K562 (cell line): Measurements from ENCODE around the gene RABIF. TPM values are rescaled to one million over a fixed set of nuclear protein-coding genes. Genes with fewer than 3 reads are reported as not detected.

Source experiments
- BCOR ChIP-seq: fragments of 450-650 bp; IDR thresholded peaks from 2 replicates; pipeline ENCODE4 v1.6.1; 2016
- CHD4 ChIP-seq: fragments of 200-600 bp; sonication (generic); IDR thresholded peaks from 3 replicates; pipeline ENCODE4 v1.6.1; 2012; ENCODE audit warnings: low read depth, mild to moderate bottlenecking, mixed read lengths, low read length, inconsistent platforms; ENCODE audit not compliant: insufficient read depth, insufficient replicate concordance, poor library complexity, severe bottlenecking
- FOXJ3 ChIP-seq: sonication (generic); formaldehyde crosslinking; IDR thresholded peaks from 2 replicates; pipeline ENCODE4 v1.4.0; 2020; ENCODE audit warnings: mild to moderate bottlenecking, missing genetic modification reagents
- IRF2 ChIP-seq: sonication (generic); formaldehyde crosslinking; IDR thresholded peaks from 2 replicates; pipeline ENCODE4 v1.8.1; 2022; ENCODE audit warnings: mild to moderate bottlenecking, missing genetic modification reagents
- LCOR ChIP-seq: sonication (generic); formaldehyde crosslinking; IDR thresholded peaks from 2 replicates; pipeline ENCODE4 v1.8.0; 2022; ENCODE audit warnings: mild to moderate bottlenecking, missing genetic modification reagents
- MCM3 ChIP-seq: fragments of 450-650 bp; IDR thresholded peaks from 2 replicates; pipeline ENCODE4 v1.6.1; 2016
- RBFOX2 ChIP-seq: fragments of 200-400 bp; formaldehyde crosslinking; IDR thresholded peaks from 2 replicates; pipeline ENCODE4 v1.6.1; 2017; ENCODE audit warnings: low read depth, mild to moderate bottlenecking, low read length, moderate library complexity
- RFX7 ChIP-seq: fragments of 250-450 bp; sonication (Bioruptor Pico); IDR thresholded peaks from 2 replicates; pipeline ENCODE4 v1.5.1; 2021; ENCODE audit warnings: mild to moderate bottlenecking
- U2AF1 ChIP-seq: fragments of 200-400 bp; formaldehyde crosslinking; optimal IDR thresholded peaks from 2 replicates; pipeline ENCODE3; 2017; ENCODE audit warnings: mild to moderate bottlenecking, low read depth, low read length, moderate library complexity
- ZKSCAN1 ChIP-seq: fragments of 150-350 bp; IDR thresholded peaks from 2 replicates; pipeline ENCODE4 v1.6.1; 2016; ENCODE audit warnings: low read depth, low read length
- ZNF239 ChIP-seq: fragments of 250-450 bp; sonication (Bioruptor Pico); IDR thresholded peaks from 2 replicates; pipeline ENCODE4 v1.4.0; 2020; ENCODE audit warnings: mild to moderate bottlenecking
- polyA plus RNA-seq, 8 experiments: library from polyadenylated mRNA; depleted of rRNA in 4 of 8; stranded (reverse) in 5 of 8; unstranded in 3 of 8; fragments of >200 nt; fragmentation: Nextera tagmentation in 2 of 8; fragmentation: Illumina TruSeq in 1 of 8; extraction: Ambion mirVana in 2 of 8; extraction: Trizol in 1 of 8; gene quantifications; 2 replicates each; pipeline versions ENCODE4 v1.2.1 to v1.2.3, GENCODE V29; 2011 to 2014; ENCODE audit warnings: inconsistent platforms in 1 of 8, missing spikeins in 1 of 8
- total RNA-seq, 7 experiments: library from RNA; depleted of rRNA in 6 of 7; stranded (reverse); fragments of >200 nt in 6 of 7; fragmentation: Illumina TruSeq in 2 of 7; extraction: Trizol in 2 of 7; gene quantifications; 2 replicates each; pipeline versions ENCODE4 v1.2.1 to v1.2.3, GENCODE V29; 2011 to 2021; ENCODE audit warnings: low replicate concordance in 1 of 7
- TF ChIP-seq, protein P1 (sequence below): conservative IDR thresholded peaks from 2 replicates; pipeline ENCODE4 v1.6.1; 2011; ENCODE audit warnings: low read depth, mild to moderate bottlenecking, low read length; ENCODE audit not compliant: control insufficient read depth
- TF ChIP-seq, protein P2 (sequence below): fragments of 250-450 bp; sonication (Bioruptor Pico); IDR thresholded peaks from 2 replicates; pipeline ENCODE4 v1.4.0; 2020
- TF ChIP-seq, protein P3 (sequence below): fragments of 200-400 bp; formaldehyde crosslinking; IDR thresholded peaks from 2 replicates; pipeline ENCODE4 v1.6.1; 2017; ENCODE audit warnings: mild to moderate bottlenecking, low read depth, low read length, moderate library complexity
- TF ChIP-seq, protein P4 (sequence below): sonication (generic); formaldehyde crosslinking; IDR thresholded peaks from 2 replicates; pipeline ENCODE4 v1.8.0; 2022; ENCODE audit warnings: missing genetic modification reagents, mild to moderate bottlenecking, borderline replicate concordance
- TF ChIP-seq, protein P5 (sequence below): fragments of 450-650 bp; formaldehyde crosslinking; IDR thresholded peaks from 2 replicates; pipeline ENCODE4 v1.4.0; 2022; ENCODE audit warnings: missing genetic modification characterization
- TF ChIP-seq, protein P6 (sequence below): IDR thresholded peaks from 2 replicates; pipeline ENCODE4 v1.6.1; 2014; ENCODE audit warnings: antibody characterized with exemption

Gene RABIF
- total and polyA plus RNA-seq, 9 of the 15 experiments (the other 6 are each of a cell fraction or from before 2014, with no cell fraction given) = 7.4 to 20.1 (median 11.0) TPM

DNA sequence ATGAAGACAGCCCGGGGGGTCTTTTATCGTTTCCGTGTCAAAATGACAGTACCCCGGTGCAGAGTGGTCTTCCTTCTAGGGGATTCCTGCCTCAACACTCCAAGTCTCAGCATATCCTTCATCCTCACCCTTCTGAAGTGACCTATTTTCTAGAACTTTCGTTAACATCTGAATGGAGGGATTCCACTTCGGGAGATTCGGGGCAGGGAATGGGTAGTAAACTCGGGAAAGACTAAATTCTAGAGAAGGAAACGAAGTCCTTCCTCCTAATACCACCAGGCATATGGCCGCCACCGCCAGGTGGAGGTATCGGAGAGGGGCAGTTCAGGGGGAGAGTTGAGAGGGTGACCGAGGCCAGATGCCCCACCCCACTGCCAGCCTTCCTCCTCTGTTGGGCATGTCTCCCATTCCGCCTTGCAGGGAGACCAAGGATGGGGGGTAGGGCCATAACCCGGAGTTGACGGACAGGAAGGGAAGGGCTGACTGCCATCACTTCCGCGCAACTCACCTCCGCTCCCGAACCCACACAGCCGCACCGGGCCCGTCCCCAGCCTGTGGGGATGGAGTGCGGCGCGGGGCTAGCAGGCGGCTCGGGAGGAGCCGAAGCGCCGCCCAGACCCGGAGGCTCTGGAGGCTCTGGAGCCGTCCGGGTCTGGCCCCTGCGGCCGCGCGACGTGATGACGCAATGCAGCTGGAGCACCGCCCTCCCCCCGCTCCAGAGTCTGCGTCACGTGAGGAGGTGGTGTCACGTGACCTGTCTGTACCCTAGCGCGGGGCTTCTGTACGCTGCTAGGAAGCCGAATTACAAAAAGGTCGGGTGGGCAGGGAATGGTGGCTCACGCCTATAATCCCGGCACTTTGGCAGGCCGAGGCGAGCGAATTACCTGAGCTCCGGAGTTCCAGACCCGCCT is 37.9 kb upstream of the RABIF start, which contains the start of gene KLHL12 (continued):
- TF ChIP-seq, protein P1, sequence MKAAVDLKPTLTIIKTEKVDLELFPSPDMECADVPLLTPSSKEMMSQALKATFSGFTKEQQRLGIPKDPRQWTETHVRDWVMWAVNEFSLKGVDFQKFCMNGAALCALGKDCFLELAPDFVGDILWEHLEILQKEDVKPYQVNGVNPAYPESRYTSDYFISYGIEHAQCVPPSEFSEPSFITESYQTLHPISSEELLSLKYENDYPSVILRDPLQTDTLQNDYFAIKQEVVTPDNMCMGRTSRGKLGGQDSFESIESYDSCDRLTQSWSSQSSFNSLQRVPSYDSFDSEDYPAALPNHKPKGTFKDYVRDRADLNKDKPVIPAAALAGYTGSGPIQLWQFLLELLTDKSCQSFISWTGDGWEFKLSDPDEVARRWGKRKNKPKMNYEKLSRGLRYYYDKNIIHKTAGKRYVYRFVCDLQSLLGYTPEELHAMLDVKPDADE = peak; percentile 93
- TF ChIP-seq BCOR (no peak), RBFOX2 (peak; percentile 97), ZNF239 (CRISPR knock-in tag) (no peak; the same call in 1 of the 2 replicates), ZKSCAN1 (peak; percentile 61; the same call in 1 of the 2 replicates), U2AF1 (no peak), FOXJ3 (CRISPR knock-in tag) (no peak), MCM3 (no peak), CHD4 (no peak), LCOR (CRISPR knock-in tag) (no peak), RFX7 (CRISPR knock-in tag) (no peak), IRF2 (CRISPR knock-in tag) (no peak)
- TF ChIP-seq, protein P2, sequence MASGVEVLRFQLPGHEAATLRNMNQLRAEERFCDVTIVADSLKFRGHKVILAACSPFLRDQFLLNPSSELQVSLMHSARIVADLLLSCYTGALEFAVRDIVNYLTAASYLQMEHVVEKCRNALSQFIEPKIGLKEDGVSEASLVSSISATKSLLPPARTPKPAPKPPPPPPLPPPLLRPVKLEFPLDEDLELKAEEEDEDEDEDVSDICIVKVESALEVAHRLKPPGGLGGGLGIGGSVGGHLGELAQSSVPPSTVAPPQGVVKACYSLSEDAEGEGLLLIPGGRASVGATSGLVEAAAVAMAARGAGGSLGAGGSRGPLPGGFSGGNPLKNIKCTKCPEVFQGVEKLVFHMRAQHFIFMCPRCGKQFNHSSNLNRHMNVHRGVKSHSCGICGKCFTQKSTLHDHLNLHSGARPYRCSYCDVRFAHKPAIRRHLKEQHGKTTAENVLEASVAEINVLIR = peak; percentile 92
- TF ChIP-seq, protein P3, sequence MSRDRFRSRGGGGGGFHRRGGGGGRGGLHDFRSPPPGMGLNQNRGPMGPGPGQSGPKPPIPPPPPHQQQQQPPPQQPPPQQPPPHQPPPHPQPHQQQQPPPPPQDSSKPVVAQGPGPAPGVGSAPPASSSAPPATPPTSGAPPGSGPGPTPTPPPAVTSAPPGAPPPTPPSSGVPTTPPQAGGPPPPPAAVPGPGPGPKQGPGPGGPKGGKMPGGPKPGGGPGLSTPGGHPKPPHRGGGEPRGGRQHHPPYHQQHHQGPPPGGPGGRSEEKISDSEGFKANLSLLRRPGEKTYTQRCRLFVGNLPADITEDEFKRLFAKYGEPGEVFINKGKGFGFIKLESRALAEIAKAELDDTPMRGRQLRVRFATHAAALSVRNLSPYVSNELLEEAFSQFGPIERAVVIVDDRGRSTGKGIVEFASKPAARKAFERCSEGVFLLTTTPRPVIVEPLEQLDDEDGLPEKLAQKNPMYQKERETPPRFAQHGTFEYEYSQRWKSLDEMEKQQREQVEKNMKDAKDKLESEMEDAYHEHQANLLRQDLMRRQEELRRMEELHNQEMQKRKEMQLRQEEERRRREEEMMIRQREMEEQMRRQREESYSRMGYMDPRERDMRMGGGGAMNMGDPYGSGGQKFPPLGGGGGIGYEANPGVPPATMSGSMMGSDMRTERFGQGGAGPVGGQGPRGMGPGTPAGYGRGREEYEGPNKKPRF = no peak
- TF ChIP-seq, protein P4, sequence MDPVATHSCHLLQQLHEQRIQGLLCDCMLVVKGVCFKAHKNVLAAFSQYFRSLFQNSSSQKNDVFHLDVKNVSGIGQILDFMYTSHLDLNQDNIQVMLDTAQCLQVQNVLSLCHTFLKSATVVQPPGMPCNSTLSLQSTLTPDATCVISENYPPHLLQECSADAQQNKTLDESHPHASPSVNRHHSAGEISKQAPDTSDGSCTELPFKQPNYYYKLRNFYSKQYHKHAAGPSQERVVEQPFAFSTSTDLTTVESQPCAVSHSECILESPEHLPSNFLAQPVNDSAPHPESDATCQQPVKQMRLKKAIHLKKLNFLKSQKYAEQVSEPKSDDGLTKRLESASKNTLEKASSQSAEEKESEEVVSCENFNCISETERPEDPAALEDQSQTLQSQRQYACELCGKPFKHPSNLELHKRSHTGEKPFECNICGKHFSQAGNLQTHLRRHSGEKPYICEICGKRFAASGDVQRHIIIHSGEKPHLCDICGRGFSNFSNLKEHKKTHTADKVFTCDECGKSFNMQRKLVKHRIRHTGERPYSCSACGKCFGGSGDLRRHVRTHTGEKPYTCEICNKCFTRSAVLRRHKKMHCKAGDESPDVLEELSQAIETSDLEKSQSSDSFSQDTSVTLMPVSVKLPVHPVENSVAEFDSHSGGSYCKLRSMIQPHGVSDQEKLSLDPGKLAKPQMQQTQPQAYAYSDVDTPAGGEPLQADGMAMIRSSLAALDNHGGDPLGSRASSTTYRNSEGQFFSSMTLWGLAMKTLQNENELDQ = no peak
- TF ChIP-seq, protein P5, sequence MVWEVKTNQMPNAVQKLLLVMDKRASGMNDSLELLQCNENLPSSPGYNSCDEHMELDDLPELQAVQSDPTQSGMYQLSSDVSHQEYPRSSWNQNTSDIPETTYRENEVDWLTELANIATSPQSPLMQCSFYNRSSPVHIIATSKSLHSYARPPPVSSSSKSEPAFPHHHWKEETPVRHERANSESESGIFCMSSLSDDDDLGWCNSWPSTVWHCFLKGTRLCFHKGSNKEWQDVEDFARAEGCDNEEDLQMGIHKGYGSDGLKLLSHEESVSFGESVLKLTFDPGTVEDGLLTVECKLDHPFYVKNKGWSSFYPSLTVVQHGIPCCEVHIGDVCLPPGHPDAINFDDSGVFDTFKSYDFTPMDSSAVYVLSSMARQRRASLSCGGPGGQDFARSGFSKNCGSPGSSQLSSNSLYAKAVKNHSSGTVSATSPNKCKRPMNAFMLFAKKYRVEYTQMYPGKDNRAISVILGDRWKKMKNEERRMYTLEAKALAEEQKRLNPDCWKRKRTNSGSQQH = peak; percentile 79; the same call in 1 of the 2 replicates
- TF ChIP-seq, protein P6, sequence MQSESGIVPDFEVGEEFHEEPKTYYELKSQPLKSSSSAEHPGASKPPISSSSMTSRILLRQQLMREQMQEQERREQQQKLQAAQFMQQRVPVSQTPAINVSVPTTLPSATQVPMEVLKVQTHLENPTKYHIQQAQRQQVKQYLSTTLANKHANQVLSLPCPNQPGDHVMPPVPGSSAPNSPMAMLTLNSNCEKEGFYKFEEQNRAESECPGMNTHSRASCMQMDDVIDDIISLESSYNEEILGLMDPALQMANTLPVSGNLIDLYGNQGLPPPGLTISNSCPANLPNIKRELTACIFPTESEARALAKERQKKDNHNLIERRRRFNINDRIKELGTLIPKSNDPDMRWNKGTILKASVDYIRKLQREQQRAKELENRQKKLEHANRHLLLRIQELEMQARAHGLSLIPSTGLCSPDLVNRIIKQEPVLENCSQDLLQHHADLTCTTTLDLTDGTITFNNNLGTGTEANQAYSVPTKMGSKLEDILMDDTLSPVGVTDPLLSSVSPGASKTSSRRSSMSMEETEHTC = peak; percentile 98
